Heart left ventricle (tissue), 16 donors: ENCODE measurements around the gene ABHD17C. TPM values are rescaled to one million over a fixed set of nuclear protein-coding genes. Genes with fewer than 3 reads are reported as not detected.

Experiments
- ATAC-seq, 4 donors: fragments of 200-7000 bp; cut with Tn5 transposase; one replicate each; pipeline ENCODE4 v1.9.1; 2020 to 2022; ENCODE audit warnings: moderate library complexity in 4 of 4, mild to moderate bottlenecking in 3 of 4, moderate number of reproducible peaks in 1 of 4
- DNase-seq, 5 donors: peaks; one replicate each; pipeline ENCODE4 v3.0.0-alpha.2; 2020
- H3K27ac ChIP-seq, 12 donors: fragments of 200-600 bp; sonication (generic) in 4 of 12; one replicate each; pipeline versions ENCODE4 v1.5.0 to v1.8.0; 2016 to 2022; ENCODE audit warnings: mild to moderate bottlenecking in 2 of 12
- H3K27me3 ChIP-seq, 9 donors: fragments of 200-600 bp; sonication (generic) in 2 of 9; one replicate each; pipeline versions ENCODE4 v1.5.1 to v1.8.0; 2016 to 2022; ENCODE audit warnings: mild to moderate bottlenecking in 3 of 9
- H3K36me3 ChIP-seq, 9 donors: fragments of 200-600 bp; sonication (generic) in 2 of 9; one replicate each; pipeline versions ENCODE4 v1.5.0 to v1.8.0; 2018 to 2022; ENCODE audit warnings: mild to moderate bottlenecking in 2 of 9
- H3K4me1 ChIP-seq, 12 donors: fragments of 200-600 bp; sonication (generic) in 4 of 12; one replicate each; pipeline versions ENCODE4 v1.5.0 to v1.8.0; 2016 to 2022; ENCODE audit warnings: mild to moderate bottlenecking in 3 of 12
- H3K4me3 ChIP-seq, 12 donors: fragments of 200-600 bp; sonication (generic) in 4 of 12; one replicate each; pipeline versions ENCODE4 v1.5.0 to v1.8.0; 2017 to 2022; ENCODE audit warnings: mild to moderate bottlenecking in 9 of 12, moderate library complexity in 4 of 12
- H3K9me3 ChIP-seq, 12 donors: fragments of 200-600 bp; sonication (generic) in 4 of 12; one replicate each; pipeline versions ENCODE4 v1.5.0 to v1.8.0; 2016 to 2022; ENCODE audit warnings: mild to moderate bottlenecking in 1 of 12
- POLR2A ChIP-seq, 2 donors: fragments of 450-650 bp; IDR thresholded peaks; one replicate each; pipeline ENCODE4 v1.6.1; 2017; ENCODE audit warnings: antibody characterized with exemption in 2 of 2, mild to moderate bottlenecking in 2 of 2, moderate library complexity in 2 of 2
- WGBS, 4 donors: extraction: QIAGEN DNeasy Blood & Tissue Kit in 2 of 4; methylation state at CpG; one replicate each; pipeline versions ENCODE4 v1.1.5 to v1.1.7; 2013 to 2018; 5-methylcytosine and 5-hydroxymethylcytosine counted together
- intact Hi-C, 10 donors: fragments of 100-400 bp; cut with DNase I; formaldehyde crosslinking; loops; one replicate each; pipeline versions ENCODE4 v1.11.1 to v1.14.2; 2022
- polyA plus RNA-seq, 2 donors: library from polyadenylated mRNA; stranded (reverse); fragments of 200-250 nt; gene quantifications; one replicate each; pipeline ENCODE4 v1.2.3, GENCODE V29; 2013
- total RNA-seq, 9 donors: library from RNA; depleted of rRNA in 2 of 9; stranded (reverse); fragments of >200 nt in 2 of 9; fragmentation: NEBNext Ultra II Directional in 3 of 9; extraction: Animal tissue kit (Norgen Biotek cat#: 25700) in 3 of 9; gene quantifications; one replicate each; pipeline versions ENCODE4 v1.1.0 to v1.2.4, GENCODE V29; 2016 to 2023
- TF ChIP-seq, protein P1 (sequence below), 12 donors: fragments of 200-600 bp; sonication (generic) in 4 of 12; IDR thresholded peaks; one replicate each; pipeline versions ENCODE4 v1.5.0 to v1.8.0; 2018 to 2022; ENCODE audit warnings: antibody characterized with exemption in 12 of 12, mild to moderate bottlenecking in 5 of 12
- donor health status: ischemic (EF 13 %, LVEDD 7.1; RV severe dilation, severe dysfunction).
- donor health status: healthy with polysubstance abuse.
- donor health status: DM: no; HTN: yes; CAD: no.
- donor health status: DM: no; HTN: no; CAD: no.
- donor health status: ischemic (EF 25% LVEDD 6.9; RV normal size, moderate dysfunction).
- donor health status: ischemic (EF 25% LVEDD 5.7; RV mildly dilated, moderate dysfunction).
- donor health status: healthy.
- donor health status: DM: yes; HTN: yes; CAD: no.
- donor health status: ischemic (EF 35%, LVEDD 5.7; RV mildly dilated, moderate dysfunction).
- donor health status: nonischemic (EF 11% LVEDD 7.7; RV severe dilation, severe dysfunction).
- donor health status: DM: yes; HTN: yes; CAD: no.
- donor health status: PGD.
- donor health status: ischemic (EF 29% LVEDD 5.4; RV normal size, mild dysfunction).
- donor health status: nonischemic (EF 23%, LVEDD 6.1; RV moderate dilation, normal function).

The ABHD17C gene
- total and polyA plus RNA-seq, 11 donors = 2.8 to 10.2 (median 5.6) TPM

DNA sequence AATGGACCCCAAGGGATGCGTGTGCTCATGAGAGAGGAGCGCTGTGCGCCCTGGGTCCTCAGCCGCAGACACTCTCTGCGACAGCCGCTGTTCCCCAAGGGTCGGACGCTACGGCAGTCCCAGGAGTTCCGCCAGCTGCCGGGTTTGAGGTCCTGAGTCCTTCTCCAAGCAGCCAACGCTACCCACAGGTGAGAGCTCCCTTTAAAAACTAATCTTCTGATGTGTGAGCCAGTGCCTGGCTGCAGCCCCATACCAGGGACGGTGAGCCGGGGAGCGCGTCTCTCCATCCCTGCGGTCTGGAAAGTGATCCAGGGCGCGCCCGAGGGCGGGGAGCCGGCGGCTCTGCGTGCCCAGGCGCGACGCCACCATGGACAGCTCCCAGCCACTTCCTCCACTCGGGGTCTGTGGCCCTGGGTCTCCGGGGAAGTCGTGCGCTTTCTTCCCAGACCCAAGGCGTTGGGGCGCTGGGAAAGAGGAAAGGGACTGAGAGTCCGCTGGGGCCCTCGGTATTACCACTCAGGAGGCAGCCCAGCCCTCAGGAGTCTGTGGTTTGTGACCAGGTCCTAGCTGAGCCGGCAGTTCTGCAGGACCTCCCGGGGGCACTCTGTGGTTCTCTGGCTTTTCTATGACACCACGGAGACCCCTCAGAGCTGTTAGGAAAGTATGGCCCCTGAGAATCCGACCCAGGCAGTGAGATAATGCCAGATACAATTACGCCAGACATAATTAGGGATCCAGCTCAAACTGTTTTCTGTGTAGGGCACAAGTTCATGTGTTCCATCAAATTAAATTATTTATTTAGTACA lies 85.5 kb downstream of the ABHD17C start:
- peaks cover 0 to 56% (median 20%) of the 10 kb centered on the region in 9 donors for H3K27me3 ChIP-seq
- intact Hi-C loops = loop anchor here in 3 of 10 donors (5.0 to 10.0 kb wide), 2 partner anchors 192 to 326 kb away; no protein-coding TSS in a partner anchor
- WGBS, 4 donors = 3 to 10% (median 4%) methylated on average over 10 to 40 of the region's 40 CpGs
- H3K36me3 ChIP-seq = no peaks in the 10 kb centered on the region
- H3K27ac ChIP-seq = no peak overlapping the region
- no peaks in the 10 kb centered on the region for H3K9me3 ChIP-seq
- no peak for TF ChIP-seq POLR2A (IDR thresholded peaks at IDR 0.05)
- TF ChIP-seq, protein P1, sequence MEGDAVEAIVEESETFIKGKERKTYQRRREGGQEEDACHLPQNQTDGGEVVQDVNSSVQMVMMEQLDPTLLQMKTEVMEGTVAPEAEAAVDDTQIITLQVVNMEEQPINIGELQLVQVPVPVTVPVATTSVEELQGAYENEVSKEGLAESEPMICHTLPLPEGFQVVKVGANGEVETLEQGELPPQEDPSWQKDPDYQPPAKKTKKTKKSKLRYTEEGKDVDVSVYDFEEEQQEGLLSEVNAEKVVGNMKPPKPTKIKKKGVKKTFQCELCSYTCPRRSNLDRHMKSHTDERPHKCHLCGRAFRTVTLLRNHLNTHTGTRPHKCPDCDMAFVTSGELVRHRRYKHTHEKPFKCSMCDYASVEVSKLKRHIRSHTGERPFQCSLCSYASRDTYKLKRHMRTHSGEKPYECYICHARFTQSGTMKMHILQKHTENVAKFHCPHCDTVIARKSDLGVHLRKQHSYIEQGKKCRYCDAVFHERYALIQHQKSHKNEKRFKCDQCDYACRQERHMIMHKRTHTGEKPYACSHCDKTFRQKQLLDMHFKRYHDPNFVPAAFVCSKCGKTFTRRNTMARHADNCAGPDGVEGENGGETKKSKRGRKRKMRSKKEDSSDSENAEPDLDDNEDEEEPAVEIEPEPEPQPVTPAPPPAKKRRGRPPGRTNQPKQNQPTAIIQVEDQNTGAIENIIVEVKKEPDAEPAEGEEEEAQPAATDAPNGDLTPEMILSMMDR (IDR thresholded peaks at IDR 0.05) = no peak
- peaks cover 2 to 49% (median 31%) of the 10 kb centered on the region in 12 donors for H3K4me1 ChIP-seq
- peak overlapping the region in 8 of 12 donors; percentile 40 to 65 (median 52) for H3K4me3 ChIP-seq
- peak in 3 of 4 donors; percentile 51 to 64 (median 56) for ATAC-seq
- DNase-seq = peak; percentile 31 to 78 (median 60)

DNA sequence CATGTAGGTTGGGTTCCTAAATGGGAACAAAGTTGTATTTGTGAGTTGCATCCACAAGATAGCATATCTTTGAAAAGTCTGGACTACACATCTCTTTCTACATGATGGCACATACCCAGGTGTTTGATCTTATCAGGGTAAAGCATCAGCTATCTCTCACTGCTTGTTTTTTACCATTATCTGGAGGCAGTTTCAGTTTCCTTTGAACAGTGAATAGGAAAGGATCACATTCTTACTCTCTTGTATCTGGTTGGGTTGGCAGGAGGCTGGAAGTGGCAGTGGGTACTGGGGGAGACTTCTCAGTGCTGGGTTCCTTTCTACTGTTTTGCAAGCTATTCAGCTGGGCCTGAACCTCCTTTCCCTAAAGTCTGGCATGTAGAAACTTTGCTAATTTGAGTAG lies 88.2 kb downstream of the ABHD17C start:
- H3K27ac ChIP-seq = no peak overlapping the region
- H3K27me3 ChIP-seq = peaks cover 0 to 50% (median 21%) of the 10 kb centered on the region in 9 donors
- DNase-seq (no peak), ATAC-seq (no peak)
- no peak for TF ChIP-seq POLR2A (IDR thresholded peaks at IDR 0.05)
- TF ChIP-seq, protein P1 (IDR thresholded peaks at IDR 0.05) = no peak
- intact Hi-C loops = loop anchor here in 3 of 10 donors (5.0 to 10.0 kb wide), 2 partner anchors 189 to 328 kb away; no protein-coding TSS in a partner anchor
- no peaks in the 10 kb centered on the region for H3K36me3 ChIP-seq
- H3K9me3 ChIP-seq = no peaks in the 10 kb centered on the region
- H3K4me1 ChIP-seq = peaks cover 0 to 27% (median 20%) of the 10 kb centered on the region in 12 donors
- H3K4me3 ChIP-seq = no peak overlapping the region

DNA sequence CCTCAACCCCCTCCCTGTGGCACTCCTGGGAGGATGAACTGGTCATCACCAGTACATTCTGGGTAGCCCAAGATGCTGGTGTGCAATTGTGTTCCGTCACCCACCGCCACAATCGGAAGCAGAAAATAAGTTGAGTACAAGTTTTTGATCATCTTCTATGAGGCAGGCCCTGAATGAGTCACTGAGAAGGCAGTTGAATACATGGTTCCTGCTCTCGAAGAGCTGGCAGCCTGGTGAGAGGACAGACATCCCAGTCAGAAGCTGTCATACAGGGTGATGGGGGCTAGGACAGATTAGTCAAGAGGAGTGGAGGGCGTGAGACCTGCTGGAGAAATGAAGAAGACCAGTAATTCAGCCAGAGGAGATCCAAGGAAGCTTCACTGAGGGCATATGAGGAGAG lies 90.2 kb downstream of the ABHD17C start:
- peaks cover 0 to 7% (median 3%) of the 10 kb centered on the region in 12 donors for H3K4me1 ChIP-seq
- WGBS, 4 donors = 92 to 95% (median 93%) methylated on average over 5 of the region's 5 CpGs
- no peak for ATAC-seq
- no peak overlapping the region for H3K27ac ChIP-seq
- TF ChIP-seq, protein P1 (IDR thresholded peaks at IDR 0.05) = no peak
- TF ChIP-seq POLR2A (IDR thresholded peaks at IDR 0.05) = no peak
- H3K9me3 ChIP-seq = no peaks in the 10 kb centered on the region
- peaks cover 0 to 29% (median 5%) of the 10 kb centered on the region in 9 donors for H3K27me3 ChIP-seq
- no peaks in the 10 kb centered on the region for H3K36me3 ChIP-seq
- DNase-seq = no peak
- H3K4me3 ChIP-seq = no peak overlapping the region
- intact Hi-C loops = loop anchor here in 1 of 10 donors (10.0 kb wide), 1 partner anchor 331 kb away; no protein-coding TSS in a partner anchor

DNA sequence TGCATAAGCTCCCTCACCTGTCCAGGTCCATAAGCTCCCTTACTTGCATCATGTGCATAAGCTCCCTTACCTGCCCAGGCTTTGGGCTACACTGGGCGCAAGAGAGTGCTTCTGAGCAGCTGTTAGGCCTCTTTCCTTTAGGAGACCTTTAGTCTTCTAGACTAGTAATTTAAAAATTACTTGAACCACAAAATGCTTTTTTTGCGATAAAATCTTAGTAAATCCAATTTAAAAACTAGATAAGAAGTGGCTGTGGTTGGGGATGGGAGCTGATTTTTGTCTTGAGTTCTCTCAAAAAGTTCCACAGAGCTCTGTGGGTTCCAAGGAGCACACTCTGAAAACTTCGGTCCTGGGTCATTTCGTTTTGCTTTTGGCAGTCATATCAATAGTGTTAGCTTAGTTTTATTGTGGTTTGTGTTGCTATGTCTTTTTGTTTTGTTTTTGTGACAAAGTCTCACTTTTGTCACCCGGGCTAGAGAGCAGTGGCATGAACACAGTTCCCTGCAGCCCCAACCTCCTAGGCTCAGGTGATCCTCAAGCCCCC lies 90.8 kb downstream of the ABHD17C start:
- H3K4me3 ChIP-seq = no peak overlapping the region
- DNase-seq = no peak
- H3K27me3 ChIP-seq = peaks cover 0 to 23% (median 3%) of the 10 kb centered on the region in 9 donors
- TF ChIP-seq, protein P1 (IDR thresholded peaks at IDR 0.05) = no peak
- TF ChIP-seq POLR2A (IDR thresholded peaks at IDR 0.05) = no peak
- intact Hi-C loops = loop anchor here in 1 of 10 donors (10.0 kb wide), 1 partner anchor 331 kb away; no protein-coding TSS in a partner anchor
- ATAC-seq = no peak
- no peaks in the 10 kb centered on the region for H3K36me3 ChIP-seq
- WGBS, 4 donors = 89 to 94% (median 92%) methylated on average over 5 of the region's 5 CpGs
- H3K27ac ChIP-seq = no peak overlapping the region
- no peaks in the 10 kb centered on the region for H3K9me3 ChIP-seq
- H3K4me1 ChIP-seq = peaks cover 0 to 1% (median 0%) of the 10 kb centered on the region in 12 donors
